ACHN (cell line): ENCODE measurements around the gene TFEC.
"Not testable (repeated sequence)": the region's sequence is repeated elsewhere in the genome, so short reads cannot be mapped to it uniquely, and the experiment has no call there.

Source experiments
- DNase-seq: peaks from one replicate; pipeline ENCODE4 v3.0.0-alpha.2; 2015
- in situ Hi-C: cut with HindIII; loops from 2 replicates; pipeline ENCODE4 v1.10.0; 2017; ENCODE audit warnings: low sequenced_read_pairs, low pct_ligation_motif_present, low pct_unique_long_range_greater_than_20kb

Gene TFEC

GRCh38 chr7:115941703-115942268 lies 88.8 kb downstream of the TFEC start:
- in situ Hi-C loops = no loop called here

GRCh38 chr7:115940460-115941060 lies 90.0 kb downstream of the TFEC start:
- in situ Hi-C loops = no loop called here
- DNase-seq = no peak

More at GRCh38 chr7:115941703-115942268, 88.8 kb downstream of the TFEC start:
- peak; percentile 45 for DNase-seq

GRCh38 chr7:115937960-115938359 lies 92.6 kb downstream of the TFEC start:
- no peak for DNase-seq
- in situ Hi-C loops = no loop called here

GRCh38 chr7:115933471-115933870 lies 97.1 kb downstream of the TFEC start:
- in situ Hi-C loops = no loop called here
- DNase-seq = no peak

- no peak for DNase-seq
- in situ Hi-C loops = no loop called here
These were observed 97.7 kb downstream of the TFEC start for GRCh38 chr7:115932880-115933279.

- DNase-seq, in situ Hi-C loops: not testable (repeated sequence)
These were observed 100.4 kb downstream of the TFEC start for GRCh38 chr7:115930184-115930583.

- in situ Hi-C loops, DNase-seq: not testable (repeated sequence)
These were observed 100.8 kb downstream of the TFEC start for GRCh38 chr7:115929736-115930135.

- no peak for DNase-seq
- in situ Hi-C loops = no loop called here
These were observed 106.2 kb downstream of the TFEC start for GRCh38 chr7:115924411-115924810.

GRCh38 chr7:115920367-115920766 lies 110.2 kb downstream of the TFEC start:
- no peak for DNase-seq
- in situ Hi-C loops = no loop called here

- in situ Hi-C loops = no loop called here
- no peak for DNase-seq
These were observed 115.6 kb downstream of the TFEC start for GRCh38 chr7:115914951-115915350.

- in situ Hi-C loops = no loop called here
- no peak for DNase-seq
These were observed 119.1 kb downstream of the TFEC start for GRCh38 chr7:115911465-115911864.

- peak; percentile 72 for DNase-seq
- in situ Hi-C loops = no loop called here
These were observed 119.9 kb downstream of the TFEC start for GRCh38 chr7:115910541-115911164.

GRCh38 chr7:115906731-115907130 lies 123.8 kb downstream of the TFEC start:
- in situ Hi-C loops = no loop called here
- DNase-seq = no peak

- in situ Hi-C loops = no loop called here
- DNase-seq = no peak
These were observed 140.9 kb downstream of the TFEC start for GRCh38 chr7:115889669-115889984.

- no peak for DNase-seq
- in situ Hi-C loops = no loop called here
These were observed 141.4 kb downstream of the TFEC start for GRCh38 chr7:115888981-115889668.

- in situ Hi-C loops = no loop called here
- no peak for DNase-seq
These were observed 145.0 kb downstream of the TFEC start for GRCh38 chr7:115885550-115885949.
